IPS-NIHi11 (cell line): ENCODE data around the gene OR1F1.
A peak's percentile ranks its signal among the peaks of the same experiment; 100 is the strongest.
"Not testable (repeated sequence)": the region's sequence is repeated elsewhere in the genome, so short reads cannot be mapped to it uniquely, and the experiment has no call there.

ENCODE experiments used
- DNase-seq: peaks from one replicate; pipeline ENCODE4 v3.0.0; 2012; ENCODE audit warnings: mixed read lengths, low spot score

The OR1F1 gene

DNA sequence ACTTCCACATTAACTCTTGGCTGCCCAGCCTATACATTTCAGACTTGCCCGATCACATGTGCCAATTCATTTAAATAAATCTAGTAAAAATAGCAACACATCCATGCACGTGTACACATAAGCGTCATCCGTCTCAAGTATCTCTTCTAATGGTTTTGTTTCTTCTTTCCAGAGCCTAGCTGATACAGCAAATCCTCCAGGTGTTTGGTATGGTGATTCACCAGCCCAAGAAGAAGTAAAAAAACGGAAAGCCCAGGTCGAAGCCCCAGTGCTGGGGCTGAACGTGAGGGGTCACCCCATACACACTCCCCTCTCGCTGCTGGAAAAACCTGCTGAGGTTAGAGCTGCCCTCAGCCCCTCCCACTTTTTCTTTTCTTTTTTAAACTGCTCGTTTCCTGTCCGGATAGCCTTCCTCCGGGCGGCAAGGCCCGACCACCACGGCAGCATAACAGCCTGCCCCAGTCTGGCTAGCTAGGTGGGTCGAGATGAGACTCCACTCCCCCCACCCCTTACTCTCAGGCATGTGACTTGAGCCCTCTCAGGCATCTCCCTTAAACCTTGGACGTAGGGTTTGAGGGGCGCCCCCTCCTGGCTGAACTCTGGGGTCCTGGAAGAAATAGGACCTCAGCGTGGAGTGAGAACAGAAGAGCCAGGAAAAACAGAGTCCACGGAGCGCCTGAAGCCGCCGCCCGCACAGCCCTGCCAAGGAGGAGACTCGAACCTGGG lies 13.9 kb upstream of the OR1F1 start:
- DNase-seq: peak; percentile 69

- no peak for DNase-seq
Observed at GRCh38 chr16:3174618-3175148, 13.3 kb upstream of the OR1F1 start.

DNA sequence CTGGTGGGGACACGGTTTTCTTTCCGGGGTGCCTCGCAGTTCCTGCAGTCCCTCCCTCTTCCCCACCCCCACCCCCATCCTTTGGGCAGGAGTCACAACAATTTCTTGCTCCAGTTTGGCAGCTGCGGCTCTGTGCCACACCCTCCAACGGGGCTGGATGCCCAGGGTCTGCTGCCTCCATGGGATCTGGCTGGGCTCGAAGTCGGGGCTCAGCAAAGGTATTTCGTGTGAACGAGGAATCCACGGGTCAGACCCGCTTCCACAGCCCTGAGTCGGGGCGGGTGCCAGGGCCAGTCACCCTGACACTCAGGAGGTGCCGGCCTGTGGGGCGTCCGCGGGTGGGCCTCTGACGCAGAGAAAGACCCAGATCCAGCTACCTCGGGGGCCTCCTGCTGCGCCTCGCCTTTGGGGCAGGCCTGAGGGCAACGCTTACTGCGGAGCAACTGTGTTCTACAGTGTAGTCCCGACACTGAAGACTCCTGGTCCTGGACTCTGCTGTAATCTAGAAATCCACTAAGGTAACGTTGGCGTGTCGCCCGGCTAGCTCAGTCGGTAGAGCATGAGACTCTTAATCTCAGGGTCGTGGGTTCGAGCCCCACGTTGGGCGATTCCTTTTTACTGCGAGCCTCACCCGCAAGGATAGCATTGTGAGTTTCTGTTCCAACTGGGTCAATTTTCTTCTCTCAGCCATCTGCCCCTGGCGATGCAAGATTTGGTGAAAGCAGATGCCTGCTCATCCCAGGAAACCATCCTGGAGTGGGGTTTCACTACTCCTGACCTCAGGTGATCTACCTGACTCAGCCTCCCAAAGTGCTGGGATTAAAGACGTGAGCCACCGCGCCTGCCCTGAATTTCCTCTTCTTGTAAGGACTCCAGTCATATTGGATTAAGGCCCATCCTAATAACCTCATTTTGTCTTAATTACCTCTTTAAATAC lies 12.6 kb upstream of the OR1F1 start:
- peak; percentile 43 for DNase-seq

DNA sequence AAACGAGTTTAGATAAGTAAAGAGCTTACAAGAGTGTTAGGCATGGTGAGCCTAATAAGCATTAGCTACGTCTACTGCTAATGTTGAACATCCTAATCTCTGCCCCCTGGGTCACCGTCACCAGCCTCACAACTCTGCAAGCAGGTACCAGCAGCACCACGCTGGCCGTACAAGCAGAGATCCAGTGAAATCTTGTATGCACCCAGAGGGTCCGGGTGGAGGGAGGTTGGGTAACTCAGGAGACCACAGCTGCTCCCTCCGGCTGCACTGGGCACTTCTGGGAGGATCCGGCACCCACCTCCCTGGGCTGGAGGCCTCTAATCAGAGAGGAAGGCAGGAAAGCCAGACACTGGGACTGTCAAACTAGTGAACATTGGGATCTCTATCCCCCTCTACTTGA lies 8.4 kb upstream of the OR1F1 start:
- no peak for DNase-seq

- DNase-seq: no peak
Observed at GRCh38 chr16:3180445-3180878, 7.5 kb upstream of the OR1F1 start.

DNA sequence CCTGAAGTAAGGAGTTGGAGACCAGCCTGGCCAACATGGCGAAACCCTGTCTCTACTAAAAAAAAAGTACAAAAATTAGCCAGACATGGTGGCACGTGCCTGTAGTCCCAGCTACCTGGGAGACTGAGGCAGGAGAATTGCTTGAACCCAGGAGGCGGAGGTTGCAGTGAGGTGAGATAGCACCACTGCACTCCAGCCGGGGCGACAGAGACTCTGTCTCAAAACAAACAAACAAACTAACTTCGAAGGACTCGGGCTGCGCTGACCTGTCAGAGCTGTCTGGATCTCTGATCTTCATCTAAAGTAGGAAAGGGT lies 5.8 kb upstream of the OR1F1 start:
- DNase-seq: not testable (repeated sequence)

DNA sequence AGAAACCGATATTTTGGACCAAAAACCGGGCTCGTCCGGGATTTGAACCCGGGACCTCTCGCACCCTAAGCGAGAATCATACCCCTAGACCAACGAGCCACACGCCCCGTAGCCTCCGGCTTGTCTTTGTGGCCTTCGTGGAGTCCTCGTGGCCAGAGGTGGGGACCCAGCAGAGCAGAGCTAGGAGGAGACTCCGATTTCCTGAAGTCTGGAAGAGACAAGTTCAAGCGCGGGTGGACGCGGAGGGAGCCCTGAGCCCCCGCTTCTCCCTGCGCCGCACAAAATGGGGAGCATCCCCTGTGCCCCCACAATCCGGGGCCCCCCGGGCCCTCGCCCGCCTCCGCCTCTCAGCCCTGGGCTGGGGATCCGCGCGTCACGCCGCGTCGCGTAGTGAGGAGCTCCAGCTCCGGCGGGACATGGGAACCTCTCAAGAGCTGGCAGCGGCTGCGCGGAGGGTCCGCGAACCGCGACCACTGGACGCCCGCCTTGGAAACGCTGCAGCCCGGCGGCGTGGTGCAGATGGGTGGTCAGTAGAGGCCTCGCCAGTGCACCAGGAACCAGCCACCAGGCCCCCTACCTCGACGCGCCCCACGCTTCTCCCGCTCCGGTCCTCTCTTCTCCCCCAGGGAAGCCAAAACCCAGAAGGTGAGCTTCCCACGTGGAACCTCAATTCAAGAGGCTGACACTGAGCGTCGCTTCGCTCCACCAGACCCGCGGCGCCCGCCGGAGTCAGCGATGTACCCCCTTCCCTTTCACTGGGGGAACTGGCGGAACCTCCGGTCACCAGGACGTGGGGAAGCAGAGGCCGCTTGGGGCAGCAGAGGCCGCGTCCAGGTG lies 5.2 kb upstream of the OR1F1 start:
- peak; percentile 60 for DNase-seq

GRCh38 chr16:3183445-3184139 lies 4.4 kb upstream of the OR1F1 start:
- no peak for DNase-seq

GRCh38 chr16:3186946-3187690 lies 886 bp upstream of the OR1F1 start:
- no peak for DNase-seq

GRCh38 chr16:3188675-3188924 lies 596 bp downstream of the OR1F1 start:
- no peak for DNase-seq

DNA sequence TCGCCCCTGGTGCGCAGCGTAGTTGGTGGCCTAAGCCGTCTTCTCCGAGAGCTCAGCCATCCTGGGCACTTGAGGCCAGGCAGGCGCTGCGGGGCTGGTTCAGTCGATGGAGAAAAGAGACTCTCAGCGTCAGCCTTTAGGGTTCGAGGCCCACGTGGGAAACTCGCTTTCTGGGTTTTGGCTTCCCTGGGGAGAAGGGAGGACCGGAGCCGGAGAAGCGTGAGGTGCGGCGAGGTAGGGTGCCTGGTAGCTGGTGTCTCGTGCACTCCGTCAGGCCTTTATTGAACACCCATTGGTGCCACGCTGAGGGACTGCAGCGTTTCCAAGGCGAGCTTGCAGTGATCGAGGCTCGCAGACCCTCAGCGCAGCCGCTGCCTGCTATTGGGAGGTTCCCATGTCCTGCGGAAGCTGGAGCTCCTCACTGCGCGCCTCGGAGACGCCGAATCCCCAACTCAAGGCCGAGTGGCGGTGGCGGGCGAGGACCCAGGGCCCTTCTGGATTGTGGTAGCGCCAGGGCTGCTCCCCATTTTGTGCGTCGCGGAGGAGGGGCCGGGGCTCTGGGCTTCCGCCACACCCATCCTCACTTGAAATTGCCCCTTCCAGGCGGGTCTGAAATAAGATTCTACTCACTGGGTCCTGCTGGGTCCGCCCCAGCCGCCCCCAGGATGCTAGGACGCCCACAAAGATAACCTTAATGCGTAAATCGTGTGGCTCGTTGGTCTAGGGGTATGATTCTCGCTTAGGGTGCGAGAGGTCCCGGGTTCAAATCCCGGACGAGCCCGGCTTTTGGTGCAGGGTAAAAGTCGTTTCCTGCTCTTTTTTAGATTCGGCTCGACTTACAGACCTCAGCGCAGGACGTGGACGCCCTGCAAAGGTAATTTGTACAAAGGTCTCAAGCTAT lies 1.2 kb downstream of the OR1F1 start:
- peak; percentile 32 for DNase-seq

DNA sequence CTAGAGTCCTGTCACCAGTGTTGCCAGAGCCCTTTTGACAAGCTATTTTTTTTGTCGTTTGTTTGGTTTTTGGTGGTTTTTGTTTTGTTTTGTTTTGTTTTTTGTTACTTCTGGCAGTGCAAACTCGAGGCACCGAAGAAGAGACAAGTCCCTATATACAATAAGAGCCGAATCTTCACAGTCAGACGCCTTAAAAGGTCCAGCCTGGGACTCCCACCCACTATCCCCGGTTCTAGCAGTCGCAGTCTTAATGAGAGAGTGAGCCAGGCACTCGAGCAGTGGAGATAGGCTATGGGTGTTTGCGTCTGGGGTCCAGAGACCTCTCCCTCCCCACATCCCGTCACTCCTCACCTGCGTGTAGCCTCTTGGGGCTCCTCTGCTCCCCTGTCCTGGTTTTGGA lies 1.9 kb downstream of the OR1F1 start:
- DNase-seq: no peak

DNA sequence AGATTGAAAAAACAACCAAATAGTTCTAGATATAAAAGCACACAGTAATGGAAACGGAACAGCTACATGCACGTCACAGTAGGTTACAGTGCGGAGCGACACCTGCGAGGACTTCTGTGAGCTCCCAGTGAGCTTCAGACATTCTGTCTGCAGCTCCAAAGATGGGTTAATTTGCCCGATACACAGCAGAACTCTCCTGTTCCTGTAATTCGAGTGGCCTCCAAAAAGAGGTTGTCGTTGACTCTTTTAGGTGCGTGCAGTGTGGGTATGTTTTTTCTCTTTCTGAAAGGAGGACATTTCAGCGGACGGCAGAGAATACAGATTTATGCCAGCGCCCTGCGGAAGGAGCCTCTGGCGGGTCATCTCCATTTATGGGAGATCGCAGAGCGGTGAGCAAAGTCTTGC lies 2.9 kb downstream of the OR1F1 start:
- no peak for DNase-seq

DNA sequence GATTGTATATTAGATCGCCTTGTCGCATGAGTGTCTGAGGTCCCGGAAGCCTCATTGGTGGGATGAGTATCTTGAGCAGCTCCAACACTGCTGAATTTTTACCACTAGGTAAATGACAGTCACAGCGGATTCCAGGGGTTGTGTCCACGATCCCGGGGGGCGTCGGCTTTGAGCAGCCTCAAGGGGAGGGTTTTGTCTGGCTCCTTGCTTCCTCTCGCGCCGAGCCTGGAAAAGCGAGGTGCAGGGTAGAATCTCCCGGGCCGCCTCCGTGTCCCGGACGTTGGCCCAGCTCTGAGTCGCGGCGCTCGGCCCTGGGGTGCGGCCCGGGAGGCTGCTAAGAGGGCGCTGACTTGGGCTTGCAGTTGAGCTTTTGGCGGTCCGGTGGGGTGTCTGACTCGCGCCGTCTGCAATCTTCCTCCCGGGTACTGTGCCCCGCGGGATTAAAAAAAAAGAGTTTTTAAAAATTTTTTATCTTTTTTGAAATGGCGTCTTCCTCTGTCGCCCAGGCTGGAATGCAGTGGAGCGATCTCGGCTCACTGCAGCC lies 4.5 kb downstream of the OR1F1 start:
- no peak for DNase-seq

DNA sequence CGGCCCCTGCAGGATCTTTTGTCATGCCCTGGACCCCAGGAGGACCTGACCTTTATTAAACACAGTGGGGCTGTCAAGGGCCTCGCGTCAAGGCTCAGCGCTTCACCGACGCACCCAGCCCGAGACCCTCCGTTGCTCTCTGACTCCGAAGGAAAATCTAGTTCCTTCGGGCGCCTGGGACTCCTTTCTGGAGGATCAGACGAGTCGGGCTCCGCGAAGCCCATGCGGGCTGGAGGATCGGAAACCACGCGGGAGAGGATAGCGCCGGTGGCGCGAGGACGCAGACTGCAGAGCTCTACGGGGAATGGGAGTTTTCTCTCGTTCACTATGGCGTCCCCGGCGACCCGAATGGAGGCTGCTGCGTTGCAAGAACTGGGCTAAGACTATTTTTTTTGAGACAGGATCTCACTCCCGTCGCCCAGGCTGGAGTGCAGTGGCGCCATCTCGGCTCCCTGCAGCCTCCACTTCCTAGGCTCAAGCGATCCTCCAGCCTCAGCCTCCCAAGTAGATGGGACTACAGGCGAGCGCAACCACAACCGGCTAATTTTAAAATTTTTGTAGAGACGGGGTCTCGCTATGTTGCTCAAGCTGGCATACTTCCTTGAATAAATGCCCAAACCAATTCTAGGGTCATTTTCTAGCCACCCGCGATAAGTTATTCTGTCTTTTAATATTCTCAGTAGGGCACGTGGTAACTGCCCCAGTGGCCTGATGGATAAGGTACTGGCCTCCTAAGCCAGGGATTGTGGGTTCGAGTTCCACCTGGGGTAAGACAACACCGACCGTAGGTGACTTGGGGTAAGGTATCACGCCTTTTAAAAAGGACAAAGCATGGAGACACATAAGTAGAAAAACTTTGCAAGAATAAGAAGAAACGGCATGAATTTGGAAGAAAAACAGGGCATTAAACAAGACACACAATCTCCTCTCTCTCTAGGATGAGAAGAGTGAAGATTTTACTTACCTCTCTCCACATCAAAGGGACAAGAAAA lies 5.5 kb downstream of the OR1F1 start:
- no peak for DNase-seq

DNA sequence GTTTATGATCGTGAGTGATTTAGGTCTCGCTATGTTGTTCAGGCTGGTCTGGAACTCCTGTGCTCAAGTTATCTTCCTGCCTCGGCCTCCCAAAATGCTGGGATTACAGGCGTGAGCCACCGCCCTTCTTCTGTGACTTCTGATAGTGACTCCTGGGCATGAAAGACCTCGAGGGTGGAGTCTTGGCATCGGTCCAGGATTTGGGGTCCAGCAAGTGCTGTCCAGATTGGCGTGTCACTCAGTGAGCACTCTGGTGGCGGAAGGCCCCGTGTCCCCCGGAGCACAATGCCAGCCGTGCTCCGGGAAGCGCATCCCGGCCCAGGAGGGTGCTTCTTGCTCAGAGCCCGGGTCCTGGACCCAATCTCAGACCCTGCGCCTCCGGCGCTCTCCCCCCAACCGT lies 6.8 kb downstream of the OR1F1 start:
- no peak for DNase-seq

- DNase-seq: no peak
Observed at GRCh38 chr16:3195975-3196374, 8.0 kb downstream of the OR1F1 start.

- not testable (repeated sequence) for DNase-seq
Observed at GRCh38 chr16:3197694-3198333, 9.8 kb downstream of the OR1F1 start.
